IMR-90 (cell line): ENCODE measurements around the gene TTC16. TPM values are rescaled to one million over a fixed set of nuclear protein-coding genes. Genes with fewer than 3 reads are reported as not detected.

Experiments
- ATAC-seq: fragments of 200-7000 bp; cut with Tn5 transposase; 2 replicates; pipeline ENCODE4 v1.9.1; 2020; ENCODE audit warnings: low read depth, mild to moderate bottlenecking, moderate library complexity
- BruUV-seq: library from RNA; stranded (reverse); fragments of 400-500 nt; replicated peaks from 2 replicates; lab custom pipeline; 2021; lab: Mats Ljungman, UMichigan
- CTCF ChIA-PET: fragments of 300-600 bp; formaldehyde crosslinking; extraction: SDS; loops from one replicate; lab custom pipeline; 2021; ENCODE audit warnings: antibody characterized with exemption; lab: Yijun Ruan, JAX
- POLR2A ChIA-PET: fragments of 300-600 bp; sonication (Branson Sonifier 250); formaldehyde crosslinking; loops from one replicate; lab custom pipeline; 2022; ENCODE audit warnings: antibody characterized with exemption; ENCODE audit not compliant: unreplicated experiment; lab: Charles Lee
- DNase-seq: peaks from one replicate; pipeline ENCODE4 v3.0.0; 2013
- H2AFZ ChIP-seq: replicated peaks from 2 replicates; pipeline ENCODE3; 2013; ENCODE audit warnings: low read length, mild to moderate bottlenecking; ENCODE audit not compliant: poor library complexity
- H2AK5ac ChIP-seq: 2 replicates; pipeline ENCODE4 v1.6.1; 2013; ENCODE audit warnings: low read depth, low read length, inconsistent platforms
- H2AK9ac ChIP-seq: replicated peaks from 2 replicates; pipeline ENCODE3; 2013; ENCODE audit warnings: mild to moderate bottlenecking, low read depth, low read length, moderate library complexity; ENCODE audit not compliant: poor library complexity
- H2BK120ac ChIP-seq: 2 replicates; pipeline ENCODE4 v1.6.1; 2013; ENCODE audit warnings: low read depth, low read length, inconsistent platforms
- H2BK15ac ChIP-seq: 3 replicates; pipeline ENCODE4 v1.6.1; 2013; ENCODE audit warnings: low read depth, low read length, inconsistent platforms
- H2BK20ac ChIP-seq: 2 replicates; pipeline ENCODE4 v1.6.1; 2013; ENCODE audit warnings: low read depth, mild to moderate bottlenecking, inconsistent platforms, low read length, moderate library complexity
- H2BK5ac ChIP-seq: 2 replicates; pipeline ENCODE4 v1.6.1; 2013; ENCODE audit warnings: mild to moderate bottlenecking, low read depth, low read length, inconsistent platforms; ENCODE audit not compliant: poor library complexity, severe bottlenecking
- H3K14ac ChIP-seq: replicated peaks from 2 replicates; pipeline ENCODE4 v1.6.1; 2013; ENCODE audit warnings: low read depth, low read length, inconsistent platforms
- H3K18ac ChIP-seq: 2 replicates; pipeline ENCODE4 v1.6.1; 2013; ENCODE audit warnings: low read depth, low read length, control low read depth
- H3K23ac ChIP-seq: 2 replicates; pipeline ENCODE4 v1.6.1; 2013; ENCODE audit warnings: low read depth, low read length, inconsistent platforms
- H3K27ac ChIP-seq: 2 replicates; pipeline ENCODE4 v1.5.1; 2013; ENCODE audit warnings: mild to moderate bottlenecking, control low read depth, low read length; ENCODE audit not compliant: insufficient read depth
- H3K27me3 ChIP-seq: 2 replicates; pipeline ENCODE4 v1.6.1; 2013; ENCODE audit warnings: low read length; ENCODE audit not compliant: control insufficient read depth, insufficient read depth
- H3K36me3 ChIP-seq: 2 replicates; pipeline ENCODE4 v1.6.1; 2013; ENCODE audit warnings: low read length, mixed read lengths; ENCODE audit not compliant: control insufficient read depth, insufficient read depth
- H3K4ac ChIP-seq: 2 replicates; pipeline ENCODE4 v1.6.1; 2013; ENCODE audit warnings: low read depth, low read length, inconsistent platforms
- H3K4me1 ChIP-seq: 2 replicates; pipeline ENCODE4 v1.6.1; 2013; ENCODE audit warnings: low read length, mixed read lengths; ENCODE audit not compliant: control insufficient read depth, insufficient read depth
- H3K4me2 ChIP-seq: 2 replicates; pipeline ENCODE4 v1.6.1; 2013; ENCODE audit warnings: low read depth, mild to moderate bottlenecking, control low read depth, low read length, moderate library complexity
- H3K4me3 ChIP-seq: 2 replicates; pipeline ENCODE4 v1.5.1; 2013; ENCODE audit warnings: low read depth, mild to moderate bottlenecking, control low read depth, low read length, moderate library complexity; ENCODE audit not compliant: insufficient read depth
- H3K56ac ChIP-seq: 2 replicates; pipeline ENCODE4 v1.6.1; 2013; ENCODE audit warnings: low read length, inconsistent platforms; ENCODE audit not compliant: insufficient read depth; ENCODE audit errors: extremely low read depth
- H3K79me1 ChIP-seq, 2 experiments: 2 replicates each; pipeline ENCODE4 v1.6.1; 2013; ENCODE audit warnings: low read length in 2 of 2, inconsistent platforms in 1 of 2, low read depth in 1 of 2
- H3K9ac ChIP-seq: 2 replicates; pipeline ENCODE4 v1.6.1; 2013; ENCODE audit warnings: low read depth, low read length, control low read depth
- H3K9me1 ChIP-seq: 2 replicates; pipeline ENCODE4 v1.6.1; 2013; ENCODE audit warnings: low read length, inconsistent platforms; ENCODE audit not compliant: insufficient read depth
- H3K9me3 ChIP-seq: 2 replicates; pipeline ENCODE4 v1.6.1; 2013; ENCODE audit warnings: low read length; ENCODE audit not compliant: control insufficient read depth, insufficient read depth
- H4K20me1 ChIP-seq: 2 replicates; pipeline ENCODE4 v1.6.1; 2013; ENCODE audit warnings: low read length, inconsistent platforms; ENCODE audit not compliant: insufficient read depth
- H4K5ac ChIP-seq: 2 replicates; pipeline ENCODE4 v1.6.1; 2013; ENCODE audit warnings: mild to moderate bottlenecking, low read depth, low read length, control low read depth
- H4K8ac ChIP-seq, 2 experiments: 2 replicates each; pipeline ENCODE4 v1.6.1; 2013; ENCODE audit warnings: low read depth in 2 of 2, low read length in 2 of 2, control low read depth in 1 of 2, inconsistent platforms in 1 of 2
- H4K91ac ChIP-seq: 2 replicates; pipeline ENCODE4 v1.6.1; 2013; ENCODE audit warnings: low read depth, low read length, inconsistent platforms; ENCODE audit not compliant: insufficient read depth
- POLR2A ChIP-seq: IDR thresholded peaks from 2 replicates; pipeline ENCODE4 v1.6.1; 2012; ENCODE audit warnings: mild to moderate bottlenecking, low read depth, low read length
- RAD21 ChIP-seq: IDR thresholded peaks from 2 replicates; pipeline ENCODE4 v1.6.1; 2012; ENCODE audit warnings: low read length, improper control_type of control experiment
- WGBS, 2 experiments: methylation state at CpG; one replicate each; pipeline versions ENCODE4 v1.1.5 to v1.1.7; 2013; ENCODE audit warnings: missing lambda C conversion rate in 2 of 2; ENCODE audit not compliant: insufficient read length in 1 of 2; ENCODE audit errors: extremely low coverage in 2 of 2; 5-methylcytosine and 5-hydroxymethylcytosine counted together
- dilution Hi-C: fragments of 300-500 bp; cut with HindIII; formaldehyde crosslinking; loops from one replicate; pipeline ENCODE4 v1.14.3; 2018; ENCODE audit warnings: low sequenced_read_pairs; ENCODE audit not compliant: unreplicated experiment
- in situ Hi-C: fragments of 300-500 bp; cut with MboI; formaldehyde crosslinking; loops from 3 replicates; pipeline ENCODE4 v1.14.3; 2019; ENCODE audit warnings: low sequenced_read_pairs, inconsistent platforms, mixed read lengths
- intact Hi-C: fragments of 100-400 bp; cut with micrococcal nuclease; formaldehyde crosslinking; loops from 2 replicates; pipeline ENCODE4 v1.10.0; 2022
- polyA plus RNA-seq, 3 experiments: library from polyadenylated mRNA; depleted of rRNA; stranded (reverse); fragments of >200 nt; gene quantifications; 2 replicates each; pipeline ENCODE4 v1.2.3, GENCODE V29; 2012; ENCODE audit warnings: low replicate concordance in 1 of 3
- total RNA-seq: library from RNA; depleted of rRNA; stranded (reverse); fragments of >200 nt; gene quantifications from 2 replicates; pipeline ENCODE4 v1.2.3, GENCODE V29; 2012
- TF ChIP-seq, protein P1 (sequence below): fragments of 150-350 bp; IDR thresholded peaks from 2 replicates; pipeline ENCODE4 v1.6.1; 2017; ENCODE audit warnings: mild to moderate bottlenecking, antibody characterized with exemption, low read length, low read depth
- TF ChIP-seq, protein P2 (sequence below): conservative IDR thresholded peaks from 2 replicates; pipeline ENCODE4 v1.5.1; 2012; ENCODE audit warnings: mild to moderate bottlenecking, low read depth, low read length, improper control_type of control experiment

Gene TTC16
- total and polyA plus RNA-seq, 2 of the 4 experiments (the other 2 are of a cell fraction) = 0.02 TPM; not detected in 1

DNA sequence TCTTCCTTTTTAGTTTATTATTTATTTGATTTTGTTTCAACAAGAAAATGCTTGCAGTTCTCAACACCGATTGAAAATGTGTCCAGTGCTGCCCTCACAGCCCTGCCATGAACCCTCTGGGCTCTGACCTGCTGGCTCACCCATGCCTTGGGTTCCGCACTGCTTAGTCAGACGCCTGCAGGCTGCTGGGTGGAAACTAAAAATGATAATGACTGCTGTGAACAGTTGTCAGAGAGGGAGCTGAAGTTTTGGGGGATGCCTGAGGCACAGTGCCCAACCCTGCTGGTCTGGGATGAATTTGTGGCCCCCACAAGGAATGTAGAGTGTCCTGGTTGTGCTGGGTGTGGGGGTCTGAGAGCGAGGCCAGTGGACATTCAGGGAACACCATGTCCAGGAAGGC, 31.3 kb upstream of the TTC16 start:
- no peak overlapping the region for H3K56ac ChIP-seq
- no peaks in the 10 kb centered on the region for H4K20me1 ChIP-seq
- DNase-seq (peak; percentile 56), ATAC-seq (peak; percentile 92)
- no peak overlapping the region for H2BK20ac ChIP-seq
- 0 out of 2 replicates have a peak overlapping the region, but pooled peaks have one; percentile 33 for H3K4ac ChIP-seq
- no peak overlapping the region for H3K27ac ChIP-seq
- H2AFZ ChIP-seq = peak overlapping the region; percentile 83
- H3K27me3 ChIP-seq = no peaks in the 10 kb centered on the region
- dilution Hi-C loops (no loop called here), intact Hi-C loops (no loop called here), in situ Hi-C loops (no loop called here)
- H3K36me3 ChIP-seq = peaks cover 57% of the 10 kb centered on the region
- H3K23ac ChIP-seq = no peak overlapping the region
- H3K4me1 ChIP-seq = peaks cover 11% of the 10 kb centered on the region
- CTCF ChIA-PET = no interaction called here
- no TSS peak for BruUV-seq
- peak overlapping the region; percentile 52 for H2AK5ac ChIP-seq
- POLR2A ChIA-PET = no interaction called here
- WGBS, 2 experiments = 86% methylated on average over 1 of the region's 4 CpGs; no CpG with 5 or more reads in 1 of the 2 experiments
- peak overlapping the region; percentile 36; the same call in 1 of the 2 replicates for H2BK120ac ChIP-seq
- H4K5ac ChIP-seq = no peak overlapping the region
- H3K9me3 ChIP-seq = no peaks in the 10 kb centered on the region
- H3K4me3 ChIP-seq = no peak overlapping the region
- H4K8ac ChIP-seq = no peak overlapping the region
- H3K79me1 ChIP-seq = no peaks in the 10 kb centered on the region
- peak overlapping the region; percentile 49; the same call in 1 of the 2 replicates for H3K4me2 ChIP-seq
- 0 out of 3 replicates have a peak overlapping the region, but pooled peaks have one; percentile 6 for H2BK15ac ChIP-seq
- H4K91ac ChIP-seq = no peak overlapping the region
- TF ChIP-seq, protein P1, sequence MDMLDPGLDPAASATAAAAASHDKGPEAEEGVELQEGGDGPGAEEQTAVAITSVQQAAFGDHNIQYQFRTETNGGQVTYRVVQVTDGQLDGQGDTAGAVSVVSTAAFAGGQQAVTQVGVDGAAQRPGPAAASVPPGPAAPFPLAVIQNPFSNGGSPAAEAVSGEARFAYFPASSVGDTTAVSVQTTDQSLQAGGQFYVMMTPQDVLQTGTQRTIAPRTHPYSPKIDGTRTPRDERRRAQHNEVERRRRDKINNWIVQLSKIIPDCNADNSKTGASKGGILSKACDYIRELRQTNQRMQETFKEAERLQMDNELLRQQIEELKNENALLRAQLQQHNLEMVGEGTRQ = no peak
- no peak for TF ChIP-seq RAD21
- TF ChIP-seq, protein P2, sequence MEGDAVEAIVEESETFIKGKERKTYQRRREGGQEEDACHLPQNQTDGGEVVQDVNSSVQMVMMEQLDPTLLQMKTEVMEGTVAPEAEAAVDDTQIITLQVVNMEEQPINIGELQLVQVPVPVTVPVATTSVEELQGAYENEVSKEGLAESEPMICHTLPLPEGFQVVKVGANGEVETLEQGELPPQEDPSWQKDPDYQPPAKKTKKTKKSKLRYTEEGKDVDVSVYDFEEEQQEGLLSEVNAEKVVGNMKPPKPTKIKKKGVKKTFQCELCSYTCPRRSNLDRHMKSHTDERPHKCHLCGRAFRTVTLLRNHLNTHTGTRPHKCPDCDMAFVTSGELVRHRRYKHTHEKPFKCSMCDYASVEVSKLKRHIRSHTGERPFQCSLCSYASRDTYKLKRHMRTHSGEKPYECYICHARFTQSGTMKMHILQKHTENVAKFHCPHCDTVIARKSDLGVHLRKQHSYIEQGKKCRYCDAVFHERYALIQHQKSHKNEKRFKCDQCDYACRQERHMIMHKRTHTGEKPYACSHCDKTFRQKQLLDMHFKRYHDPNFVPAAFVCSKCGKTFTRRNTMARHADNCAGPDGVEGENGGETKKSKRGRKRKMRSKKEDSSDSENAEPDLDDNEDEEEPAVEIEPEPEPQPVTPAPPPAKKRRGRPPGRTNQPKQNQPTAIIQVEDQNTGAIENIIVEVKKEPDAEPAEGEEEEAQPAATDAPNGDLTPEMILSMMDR = no peak
- no peak for TF ChIP-seq POLR2A
- peak overlapping the region; percentile 14; the same call in 1 of the 2 replicates for H3K14ac ChIP-seq
- H2BK5ac ChIP-seq = peak overlapping the region; percentile 37
- H3K9ac ChIP-seq = no peak overlapping the region
- peaks cover 19% of the 10 kb centered on the region for H3K9me1 ChIP-seq
- H3K18ac ChIP-seq = no peak overlapping the region
- H2AK9ac ChIP-seq = peak overlapping the region; percentile 70
